Measurements from ENCODE around the gene TP53I13.

Gene TP53I13

DNA sequence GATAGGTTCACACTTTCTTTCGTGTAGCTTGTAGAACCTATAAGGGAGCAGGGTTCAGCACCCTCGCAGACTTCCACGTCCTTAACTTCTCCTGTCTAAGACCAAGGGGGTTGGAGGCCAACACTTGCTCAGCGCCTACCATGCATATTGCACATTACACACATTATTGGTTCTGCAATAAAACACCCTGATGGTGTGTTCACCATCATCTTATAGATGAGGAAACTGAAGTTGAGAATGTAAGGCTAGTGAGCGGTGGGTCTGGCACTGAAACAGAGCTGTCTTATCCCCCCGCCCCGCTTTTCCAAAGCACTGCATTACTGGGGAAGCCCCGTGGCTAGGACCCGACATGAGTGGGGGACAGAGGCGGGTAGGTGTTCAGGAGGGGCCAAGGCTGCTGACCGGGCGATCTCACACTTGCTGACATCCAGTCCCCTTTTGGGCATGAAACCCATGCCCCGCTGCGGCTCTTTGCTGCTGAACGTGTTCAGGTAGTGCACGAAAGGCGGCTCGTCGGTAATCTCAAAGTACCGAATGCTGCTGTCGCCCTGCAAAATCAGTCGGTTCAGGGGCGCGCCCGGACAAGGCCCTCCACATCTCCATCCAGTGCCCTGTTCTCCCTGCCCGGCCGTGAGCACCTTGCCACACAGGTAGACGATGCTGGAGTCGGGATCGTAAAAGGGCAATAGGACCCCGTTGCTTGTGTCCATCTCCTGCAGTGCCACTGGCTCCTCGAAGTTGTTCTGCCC is 48.0 kb downstream of the TP53I13 start:
- in situ Hi-C loops (cut with HindIII; ENCODE audit: low sequenced_read_pairs), result no loop called here
- no peak for DNase-seq (ENCODE audit: low read depth)
- TF ChIP-seq, protein P1, sequence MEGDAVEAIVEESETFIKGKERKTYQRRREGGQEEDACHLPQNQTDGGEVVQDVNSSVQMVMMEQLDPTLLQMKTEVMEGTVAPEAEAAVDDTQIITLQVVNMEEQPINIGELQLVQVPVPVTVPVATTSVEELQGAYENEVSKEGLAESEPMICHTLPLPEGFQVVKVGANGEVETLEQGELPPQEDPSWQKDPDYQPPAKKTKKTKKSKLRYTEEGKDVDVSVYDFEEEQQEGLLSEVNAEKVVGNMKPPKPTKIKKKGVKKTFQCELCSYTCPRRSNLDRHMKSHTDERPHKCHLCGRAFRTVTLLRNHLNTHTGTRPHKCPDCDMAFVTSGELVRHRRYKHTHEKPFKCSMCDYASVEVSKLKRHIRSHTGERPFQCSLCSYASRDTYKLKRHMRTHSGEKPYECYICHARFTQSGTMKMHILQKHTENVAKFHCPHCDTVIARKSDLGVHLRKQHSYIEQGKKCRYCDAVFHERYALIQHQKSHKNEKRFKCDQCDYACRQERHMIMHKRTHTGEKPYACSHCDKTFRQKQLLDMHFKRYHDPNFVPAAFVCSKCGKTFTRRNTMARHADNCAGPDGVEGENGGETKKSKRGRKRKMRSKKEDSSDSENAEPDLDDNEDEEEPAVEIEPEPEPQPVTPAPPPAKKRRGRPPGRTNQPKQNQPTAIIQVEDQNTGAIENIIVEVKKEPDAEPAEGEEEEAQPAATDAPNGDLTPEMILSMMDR (IDR thresholded peaks at IDR 0.05; ENCODE audit: low read depth, low read length, missing control alignments), result no peak
- H3K4me3 ChIP-seq (ENCODE audit: low read depth, low read length), result no peak overlapping the region

DNA sequence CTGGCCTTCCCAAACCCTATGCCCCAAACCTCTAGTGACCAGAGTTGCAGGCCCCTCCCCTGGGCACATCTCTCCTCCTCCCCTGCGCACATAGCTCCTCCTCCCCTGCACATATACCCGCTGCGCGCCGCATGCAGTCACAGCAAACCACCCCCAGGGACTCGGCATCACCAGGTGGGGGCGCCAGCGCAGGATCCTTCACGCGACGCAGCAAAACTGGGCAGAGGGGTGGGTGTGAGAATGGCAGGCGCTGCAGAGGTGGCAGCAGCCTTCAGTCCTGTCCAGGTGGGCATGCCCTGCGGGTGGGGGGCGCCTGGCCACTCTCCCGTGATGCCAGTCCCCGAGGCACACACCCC is 48.6 kb downstream of the TP53I13 start:
- in situ Hi-C loops (cut with HindIII; ENCODE audit: low sequenced_read_pairs), result no loop called here
- H3K4me3 ChIP-seq (ENCODE audit: low read depth, low read length), result no peak overlapping the region
- TF ChIP-seq, protein P1 (IDR thresholded peaks at IDR 0.05; ENCODE audit: low read depth, low read length, missing control alignments), result peak; percentile 61
- DNase-seq (ENCODE audit: low read depth), result no peak

DNA sequence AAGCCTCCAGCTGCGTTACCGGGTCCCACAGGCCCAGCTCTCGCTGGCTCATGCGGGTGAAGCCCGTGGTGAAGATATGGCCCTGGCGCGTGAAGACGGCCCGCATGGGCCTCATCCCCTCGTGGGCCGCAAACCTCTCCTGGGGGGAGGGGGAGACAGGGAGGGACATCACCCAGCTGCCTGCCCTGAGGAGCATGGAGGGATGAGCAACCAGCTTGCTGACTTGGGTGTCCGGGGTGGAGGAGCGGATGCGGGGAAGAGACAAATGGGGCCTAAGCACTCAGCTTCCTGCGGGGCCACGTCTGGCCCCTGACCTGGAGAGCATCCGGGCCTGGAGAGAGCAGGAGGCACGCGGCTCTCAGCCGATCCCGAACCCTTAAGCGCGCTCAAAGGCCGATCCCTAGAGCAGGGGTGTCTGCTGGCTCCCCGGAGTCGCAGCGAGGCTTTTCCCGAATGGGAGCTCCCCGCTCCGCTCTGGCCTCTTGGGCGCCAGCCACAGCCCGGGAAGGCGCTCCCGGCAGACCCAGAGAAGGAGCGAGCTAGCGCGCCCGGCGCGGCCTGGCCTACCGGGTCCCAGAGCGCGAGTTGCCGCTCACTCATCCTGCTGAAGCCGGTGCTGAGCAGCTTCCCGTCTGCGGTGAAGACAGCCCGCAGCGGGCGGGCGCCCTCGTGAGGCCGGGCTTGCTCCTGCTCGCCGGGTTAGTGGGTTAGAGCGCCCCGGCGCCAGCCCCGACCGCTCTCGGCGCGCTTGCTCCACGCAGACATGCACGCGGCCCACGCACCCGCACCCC is 49.2 kb downstream of the TP53I13 start:
- TF ChIP-seq, protein P1 (IDR thresholded peaks at IDR 0.05; ENCODE audit: low read depth, low read length, missing control alignments), result peak; percentile 57
- DNase-seq (ENCODE audit: low read depth), result no peak
- peak overlapping the region; percentile 5 for H3K4me3 ChIP-seq (ENCODE audit: low read depth, low read length)
- in situ Hi-C loops (cut with HindIII; ENCODE audit: low sequenced_read_pairs), result no loop called here

DNA sequence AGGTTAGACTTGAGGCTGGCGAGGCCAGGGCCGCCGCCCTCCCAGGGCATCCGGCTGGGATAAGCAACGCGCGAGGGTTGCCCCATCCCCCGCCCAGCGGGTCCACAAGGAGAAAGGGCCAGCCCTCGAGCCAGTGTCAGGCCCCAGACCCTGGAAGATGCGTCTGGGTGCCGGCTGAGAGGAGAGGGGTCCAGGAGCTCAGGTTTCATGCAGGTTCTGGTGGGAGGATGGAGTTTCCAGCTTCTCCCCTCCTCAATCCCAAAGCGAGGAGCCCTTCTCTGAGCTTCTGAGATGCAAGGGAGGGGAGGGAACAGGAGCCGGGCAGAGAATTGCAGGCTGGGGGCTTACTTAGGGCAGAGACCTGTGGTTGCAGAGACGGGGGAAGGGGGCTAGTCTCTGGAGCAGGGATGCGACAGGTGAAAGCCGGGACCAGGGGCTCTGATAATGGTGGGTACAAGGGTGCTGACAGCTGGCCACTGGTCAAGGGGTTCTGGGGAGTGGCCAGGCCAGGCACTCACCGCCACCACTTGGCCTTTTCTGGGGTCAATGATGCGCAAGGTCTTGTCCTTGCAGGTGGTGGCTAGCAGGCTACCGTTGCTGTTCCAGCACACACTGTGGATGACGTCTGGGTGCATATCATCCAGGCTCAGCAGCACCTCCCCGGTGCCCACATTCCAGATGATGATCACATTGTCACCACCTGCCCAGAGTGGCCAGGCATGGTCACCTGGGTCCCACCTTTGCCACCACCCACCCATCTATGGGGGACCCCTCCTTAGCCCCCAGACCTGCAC is 50.0 kb downstream of the TP53I13 start:
- DNase-seq (ENCODE audit: low read depth), result no peak
- in situ Hi-C loops (cut with HindIII; ENCODE audit: low sequenced_read_pairs), result no loop called here
- H3K4me3 ChIP-seq (ENCODE audit: low read depth, low read length), result no peak overlapping the region

GRCh38 chr17:29619251-29619650 is 50.8 kb downstream of the TP53I13 start:
- in situ Hi-C loops (cut with HindIII; ENCODE audit: low sequenced_read_pairs), result no loop called here
- DNase-seq (ENCODE audit: low read depth), result no peak
- H3K4me3 ChIP-seq (ENCODE audit: low read depth, low read length), result no peak overlapping the region
- TF ChIP-seq, protein P1 (IDR thresholded peaks at IDR 0.05; ENCODE audit: low read depth, low read length, missing control alignments), result peak; percentile 22

More for the DNA sequence above, 50.0 kb downstream of the TP53I13 start:
- TF ChIP-seq, protein P1 (IDR thresholded peaks at IDR 0.05; ENCODE audit: low read depth, low read length, missing control alignments), result peak; percentile 0

DNA sequence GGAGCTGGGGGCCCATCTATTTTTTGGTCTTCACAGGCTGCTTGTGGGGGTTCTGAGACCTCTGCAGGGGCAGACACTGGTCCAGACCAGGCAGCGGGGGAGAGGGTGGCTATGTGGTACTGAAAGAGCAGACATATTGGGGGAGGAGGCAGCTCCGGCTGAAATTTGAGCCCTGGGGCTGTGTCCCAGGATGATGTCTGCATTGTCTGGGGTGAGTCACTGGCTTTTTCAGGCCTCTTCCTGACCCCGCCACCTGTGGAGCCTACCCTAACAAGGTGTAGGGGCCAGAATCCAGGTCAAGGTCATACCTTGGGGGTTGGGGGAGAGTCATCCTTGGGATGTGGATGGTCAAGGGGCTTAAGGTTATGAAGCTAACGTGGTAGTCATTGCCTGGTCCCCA is 51.8 kb downstream of the TP53I13 start:
- in situ Hi-C loops (cut with HindIII; ENCODE audit: low sequenced_read_pairs), result no loop called here
- TF ChIP-seq, protein P1 (IDR thresholded peaks at IDR 0.05; ENCODE audit: low read depth, low read length, missing control alignments), result no peak
- no peak for DNase-seq (ENCODE audit: low read depth)
- no peak overlapping the region for H3K4me3 ChIP-seq (ENCODE audit: low read depth, low read length)

Data from astrocyte of the cerebellum (primary cell).